ENCODE results near the gene MTREX. TPM values are rescaled to one million over a fixed set of nuclear protein-coding genes. Genes with fewer than 3 reads are reported as not detected.

Gene MTREX
- total RNA-seq, 3 donors from 2014 or later: 115 to 121 (median 117) TPM

DNA sequence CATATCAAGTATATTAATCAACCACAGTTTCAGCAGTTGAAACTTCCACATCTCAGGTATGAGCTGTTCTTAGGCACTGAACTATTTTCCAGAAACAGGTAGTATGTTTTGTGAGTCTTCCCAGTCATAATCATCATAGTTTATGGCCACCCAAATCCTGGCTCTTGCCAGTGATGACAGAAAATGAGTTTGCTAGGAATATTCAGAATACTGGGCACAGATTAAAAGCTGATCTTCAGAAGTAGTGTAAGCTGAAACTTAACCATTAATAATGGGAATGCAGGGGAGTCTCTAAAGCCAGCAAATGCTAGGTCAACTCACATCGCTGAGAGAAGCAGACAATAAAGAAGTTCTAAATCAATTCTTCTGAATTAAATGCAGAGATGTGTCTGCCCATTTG, 162.5 kb downstream of the MTREX start:
- H3K9me3 Mint-ChIP-seq: no peaks in the 10 kb centered on the region
- no peaks in the 10 kb centered on the region for H3K27me3 Mint-ChIP-seq (ENCODE audit: low read depth)
- H3K4me1 Mint-ChIP-seq (ENCODE audit: low read depth): peaks cover 4% of the 10 kb centered on the region
- H3K4me3 Mint-ChIP-seq: no peak overlapping the region
- no peak for ATAC-seq
- DNase-seq: no peak
- peaks cover 4% of the 10 kb centered on the region for H3K36me3 Mint-ChIP-seq (ENCODE audit: insufficient read depth)

DNA sequence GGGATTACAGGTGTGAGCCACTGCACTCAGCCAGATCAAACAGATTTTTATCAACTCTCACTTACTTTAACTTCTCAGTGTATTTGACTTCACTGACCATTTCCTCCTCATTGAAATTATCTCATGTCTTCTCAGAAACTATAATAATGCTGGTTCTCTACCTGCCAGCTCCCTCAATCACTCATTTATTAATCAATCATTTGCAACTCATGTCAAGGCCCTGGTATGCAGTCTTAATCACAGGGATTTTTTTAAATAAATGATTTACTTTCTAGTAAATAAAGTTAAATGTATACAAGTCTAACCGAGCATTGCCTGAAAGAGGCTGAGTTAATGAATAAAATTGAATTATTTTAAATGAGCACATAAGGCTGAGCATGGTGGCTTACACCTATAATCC, 163.7 kb downstream of the MTREX start:
- Mint-ChIP-seq H3K27me3 (ENCODE audit: low read depth) (no peaks in the 10 kb centered on the region), H3K36me3 (ENCODE audit: insufficient read depth) (peaks cover 2% of the 10 kb centered on the region), H3K9me3 (no peaks in the 10 kb centered on the region), H3K4me1 (ENCODE audit: low read depth) (peaks cover 4% of the 10 kb centered on the region), H3K4me3 (no peak overlapping the region)
- ATAC-seq (no peak), DNase-seq (no peak)

DNA sequence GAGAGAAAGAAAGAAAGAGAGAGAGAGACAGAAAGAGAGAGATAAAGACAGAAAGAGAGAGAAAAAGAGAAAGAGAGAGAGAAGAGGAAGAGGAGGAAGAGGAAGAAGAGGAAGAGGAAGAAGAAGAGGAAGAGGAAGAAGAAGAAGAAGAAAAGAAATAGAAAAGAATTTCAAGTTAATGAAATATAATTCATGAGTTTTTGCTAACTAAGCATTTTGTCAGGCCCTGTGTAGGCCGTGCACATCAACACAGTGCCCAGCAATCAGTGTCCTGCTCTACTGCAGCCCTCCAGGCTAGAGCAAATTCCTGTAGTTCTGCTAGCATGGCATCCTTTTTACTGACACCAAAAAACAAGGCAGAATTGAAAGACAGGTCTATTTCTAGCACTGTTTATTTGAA, 164.9 kb downstream of the MTREX start:
- ATAC-seq (no peak), DNase-seq (no peak)
- H3K4me3 Mint-ChIP-seq: no peak overlapping the region
- no peaks in the 10 kb centered on the region for H3K9me3 Mint-ChIP-seq
- no peaks in the 10 kb centered on the region for H3K27me3 Mint-ChIP-seq (ENCODE audit: low read depth)
- H3K4me1 Mint-ChIP-seq (ENCODE audit: low read depth): peaks cover 4% of the 10 kb centered on the region
- peaks cover 2% of the 10 kb centered on the region for H3K36me3 Mint-ChIP-seq (ENCODE audit: insufficient read depth)

Other genes with a start within 250 kb of the MTREX start
- 10 to 100 TPM in 1 of 3 donors, 1 to 10 TPM in 2; 5.6 to 14.4 (median 7.7) TPM for gene GZMA, start 205.3 kb upstream of the MTREX start, total RNA-seq
- under 1 TPM; 0.08 to 0.40 (median 0.16) TPM for gene GPX8, start 147.8 kb upstream of the MTREX start, total RNA-seq
- under 1 TPM in 2 of 3 donors, not detected in 1; 0.11 to 0.16 TPM for gene CDC20B, start 134.8 kb upstream of the MTREX start, total RNA-seq
- gene MCIDAS, start 80.7 kb upstream of the MTREX start, total RNA-seq: not detected
- gene CCNO, start 74.4 kb upstream of the MTREX start, total RNA-seq: not detected
- gene DHX29, start 295 bp upstream of the MTREX start, total RNA-seq: 10 to 100 TPM; 22.3 to 23.1 (median 22.5) TPM
- 10 to 100 TPM in 2 of 3 donors, 1 to 10 TPM in 1; 9.3 to 17.1 (median 14.6) TPM for gene PLPP1, start 227.0 kb downstream of the MTREX start, total RNA-seq

Measured in activated T-cell treated with anti-CD3 and anti-CD28 coated beads, Interleukin-2, amount 50 U/mL, for 4 hours (primary cell).